RWPE1 (cell line): Measurements from ENCODE around the gene CFAP410.
A peak's percentile ranks its signal among the peaks of the same experiment; 100 is the strongest.
"Not testable (repeated sequence)": the region's sequence is repeated elsewhere in the genome, so short reads cannot be mapped to it uniquely, and the experiment has no call there.

Experiments used
- CTCF ChIA-PET: fragments of 350-600 bp; sonication (Branson Sonifier 250); formaldehyde crosslinking; extraction: SDS; loops from one replicate; lab custom pipeline; 2021; lab: Yijun Ruan, JAX
- POLR2A ChIA-PET: fragments of 400-600 bp; formaldehyde crosslinking; extraction: SDS; loops from one replicate; lab custom pipeline; 2020; ENCODE audit warnings: antibody characterized with exemption; ENCODE audit not compliant: low non-redundant PET; lab: Yijun Ruan, JAX
- DNase-seq: peaks from one replicate; pipeline ENCODE4 v3.0.0; 2012; ENCODE audit warnings: low spot score
- H3K27ac ChIP-seq: fragments of 450-650 bp; 2 replicates; pipeline ENCODE4 v1.5.1; 2017
- CTCF ChIP-seq: fragments of 450-650 bp; conservative IDR thresholded peaks from 2 replicates; pipeline ENCODE4 v1.5.1; 2017; ENCODE audit warnings: low read depth, mild to moderate bottlenecking

The CFAP410 gene

GRCh38 chr21:44305691-44306090 is 33.5 kb downstream of the CFAP410 start:
- TF ChIP-seq CTCF = no peak
- ChIA-PET CTCF (no interaction called here), POLR2A (no interaction called here)
- DNase-seq = no peak
- H3K27ac ChIP-seq = no peak overlapping the region

DNA sequence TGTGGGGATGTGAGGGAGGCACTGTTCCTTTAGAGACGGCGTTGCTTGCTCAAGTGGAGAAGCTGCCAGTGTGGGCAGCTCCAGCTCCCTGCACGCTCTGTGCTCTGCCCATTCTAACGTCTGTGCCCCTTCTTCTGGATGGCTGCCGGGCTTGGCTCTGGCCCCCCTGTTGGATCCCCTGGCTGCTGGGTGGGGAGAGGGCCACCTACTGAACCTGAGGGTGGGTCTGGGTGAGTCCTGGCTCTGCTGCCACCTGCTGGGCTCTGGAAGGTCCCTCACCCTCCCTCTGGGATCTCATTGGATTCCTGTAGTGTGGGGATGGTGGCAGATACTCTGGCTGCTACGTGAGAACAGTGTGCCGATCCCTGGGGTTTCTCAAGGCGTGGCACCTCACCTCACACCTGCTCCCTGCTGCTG is 34.3 kb downstream of the CFAP410 start:
- TF ChIP-seq CTCF = peak; percentile 61
- ChIA-PET CTCF (interaction anchor here (0.6 kb wide), 1 partner anchor 261 kb away, joined by 3 read pairs; no protein-coding TSS in a partner anchor), POLR2A (no interaction called here)
- H3K27ac ChIP-seq = no peak overlapping the region; the same call in 1 of the 2 replicates
- DNase-seq = peak; percentile 48

DNA sequence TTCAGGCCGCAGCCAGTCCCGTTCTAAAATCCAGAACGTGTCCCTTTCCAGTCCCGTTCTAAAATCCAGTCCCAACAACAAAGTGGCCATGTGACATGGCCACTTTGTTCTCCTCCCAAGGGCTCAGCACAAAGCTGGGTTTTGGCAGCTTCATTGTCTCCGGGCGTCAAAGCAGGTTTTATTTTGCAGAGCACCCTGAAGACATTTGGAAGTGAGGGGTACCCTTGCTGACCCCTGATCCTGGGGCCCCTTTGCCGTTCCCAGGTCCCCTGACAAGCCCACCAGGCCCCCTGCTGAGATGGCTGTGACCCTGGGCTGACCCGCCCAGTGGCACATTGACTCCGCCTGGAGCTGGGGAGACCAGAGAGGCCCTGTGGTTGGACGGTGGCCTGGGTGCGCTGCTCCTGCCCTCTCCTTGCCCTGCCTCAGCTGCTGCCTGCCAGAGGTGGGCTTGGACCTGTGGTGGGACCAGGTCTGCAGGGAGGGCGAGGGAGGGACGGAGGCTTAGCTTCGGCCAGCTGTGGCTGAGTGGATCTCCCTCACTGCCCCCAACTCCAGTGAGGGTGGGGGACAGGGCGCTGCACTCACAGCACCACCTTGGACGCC is 35.1 kb downstream of the CFAP410 start:
- no peak for TF ChIP-seq CTCF
- no peak for DNase-seq
- ChIA-PET CTCF (interaction anchor here (0.6 kb wide), 2 partner anchors 260 to 624 kb away, joined by 3 to 4 read pairs; no protein-coding TSS in a partner anchor), POLR2A (no interaction called here)
- H3K27ac ChIP-seq = peak overlapping the region; percentile 85

DNA sequence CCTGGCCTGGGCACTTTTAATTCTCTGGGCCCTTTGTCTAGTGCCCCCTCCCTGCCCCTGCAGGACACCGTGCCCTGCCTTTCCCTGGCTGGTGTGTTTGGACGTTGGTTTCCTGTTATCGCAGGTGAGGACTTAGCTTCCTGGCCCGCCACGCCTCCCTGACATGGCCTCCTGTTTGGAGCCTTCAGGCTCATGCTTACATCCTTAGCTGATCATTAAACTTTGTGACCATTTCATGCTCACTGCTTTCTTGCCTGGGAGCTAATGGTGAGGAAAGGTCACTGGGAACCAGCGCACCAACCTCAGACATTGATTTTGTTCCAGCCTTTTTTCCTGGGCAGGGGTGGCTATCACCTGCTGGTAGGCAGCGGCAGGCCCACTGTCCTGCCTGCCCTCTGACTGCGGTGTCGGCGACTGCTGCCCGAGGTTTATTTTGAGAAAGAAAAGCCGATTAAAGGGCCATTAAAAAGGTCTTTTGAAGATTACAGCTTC is 35.7 kb downstream of the CFAP410 start:
- DNase-seq = no peak
- peak overlapping the region; percentile 85 for H3K27ac ChIP-seq
- TF ChIP-seq CTCF = no peak
- POLR2A ChIA-PET = no interaction called here
- CTCF ChIA-PET = interaction anchor here (0.6 kb wide), 1 partner anchor 19 kb away, joined by 4 read pairs; no protein-coding TSS in a partner anchor

GRCh38 chr21:44302573-44303401 is 36.4 kb downstream of the CFAP410 start:
- peak overlapping the region; percentile 85 for H3K27ac ChIP-seq
- peak; percentile 36 for TF ChIP-seq CTCF
- ChIA-PET POLR2A (interaction anchor here (0.6 kb wide), 1 partner anchor 8 kb away, joined by 6 read pairs; no protein-coding TSS in a partner anchor), CTCF (interaction anchor here (0.5 to 1.0 kb wide), 4 partner anchors 13 to 36 kb away, joined by 3 to 4 read pairs (median 3); no protein-coding TSS in a partner anchor)
- DNase-seq = not testable (repeated sequence)

GRCh38 chr21:44301961-44302406 is 37.2 kb downstream of the CFAP410 start:
- TF ChIP-seq CTCF = no peak
- no peak for DNase-seq
- H3K27ac ChIP-seq = peak overlapping the region; percentile 85
- CTCF ChIA-PET = interaction anchor here (0.5 to 0.6 kb wide), 2 partner anchors 14 to 1677 kb away, joined by 3 read pairs; no protein-coding TSS in a partner anchor
- POLR2A ChIA-PET = no interaction called here
